Ecto neural progenitor cell (in vitro differentiated cells): ENCODE measurements around the gene ACKR4.

Experiments
- DNase-seq: peaks from one replicate; pipeline ENCODE4 v3.0.0-alpha.2; 2018; ENCODE audit warnings: low spot score

ACKR4 gene

DNA sequence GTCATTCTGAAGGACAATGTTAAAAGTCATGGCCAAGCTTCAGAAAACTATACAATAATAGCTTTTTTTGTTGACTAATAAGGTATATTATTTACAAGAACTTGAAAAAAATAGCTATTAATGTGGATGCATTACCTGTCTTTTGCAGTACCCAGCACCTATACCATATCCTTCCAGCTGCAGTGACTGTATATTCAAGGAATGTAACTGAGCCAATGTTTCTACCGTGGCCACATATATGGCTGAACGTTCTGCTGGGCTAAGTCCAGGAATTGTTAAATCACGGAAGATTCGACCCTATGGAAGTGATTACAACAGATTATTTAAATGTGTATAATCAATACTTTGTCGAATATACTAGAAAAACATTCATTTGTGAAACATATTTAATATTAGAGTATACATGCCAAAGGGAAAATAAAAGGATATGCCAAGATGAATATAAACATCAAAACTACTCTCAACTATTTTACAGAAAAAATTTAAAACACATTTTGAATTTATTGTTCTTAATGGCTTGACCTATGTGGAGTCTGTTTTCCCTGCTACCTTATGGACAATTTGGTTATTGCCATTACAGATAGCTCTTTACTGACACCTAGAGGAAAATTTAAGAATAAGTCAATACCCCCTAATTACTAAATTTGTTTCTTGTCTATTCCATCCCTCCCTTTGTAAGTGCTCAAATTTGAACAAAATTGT lies 44.9 kb downstream of the ACKR4 start:
- no peak for DNase-seq

- DNase-seq, result no peak
Measured at GRCh38 chr3:132642539-132642847, 45.4 kb downstream of the ACKR4 start.

DNA sequence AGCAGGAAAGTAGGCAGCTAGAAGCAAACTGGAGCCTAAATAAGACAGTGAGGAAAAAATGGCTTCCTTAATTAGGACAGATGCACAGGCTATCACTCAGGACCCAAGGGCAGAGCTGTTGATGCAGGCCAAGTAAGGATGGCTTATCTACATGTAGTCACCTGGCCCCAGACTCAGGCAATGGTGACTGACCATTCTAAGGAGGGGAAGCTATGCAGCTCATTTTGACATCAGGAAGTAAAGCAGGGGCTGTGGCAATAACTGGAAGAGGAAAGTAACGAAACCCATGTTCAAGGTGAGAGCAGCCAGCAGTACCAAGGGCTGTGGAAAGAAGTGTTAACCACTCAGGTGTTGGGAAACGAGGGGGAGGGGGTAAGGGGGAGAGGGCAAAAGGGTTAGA lies 46.3 kb downstream of the ACKR4 start:
- DNase-seq, result no peak

- DNase-seq, result no peak
Measured at GRCh38 chr3:132645058-132645457, 48.0 kb downstream of the ACKR4 start.

DNA sequence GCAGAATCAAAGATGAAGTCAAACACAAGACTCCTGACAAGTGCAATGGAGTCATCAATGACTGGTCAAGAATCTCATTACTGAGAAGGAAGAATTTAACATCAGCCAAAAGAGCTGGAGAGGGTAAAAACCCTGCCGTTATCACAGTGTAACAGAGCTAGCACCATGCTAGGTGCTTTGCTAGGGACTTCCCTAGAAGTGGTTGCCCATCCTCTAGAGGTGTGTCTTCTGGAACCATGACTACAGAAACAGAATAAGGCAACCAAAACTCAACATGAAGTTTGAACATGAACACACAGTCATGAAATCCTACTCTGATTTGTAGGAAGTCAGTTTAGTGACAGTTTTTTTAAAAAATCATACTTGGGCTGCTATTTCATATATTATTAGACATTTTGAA lies 53.1 kb downstream of the ACKR4 start:
- no peak for DNase-seq
